WERI-Rb-1 (cell line): Measurements from ENCODE around the gene GALNT16.
"Not testable (repeated sequence)": the region's sequence is repeated elsewhere in the genome, so short reads cannot be mapped to it uniquely, and the experiment has no call there.

Experiments used
- DNase-seq: peaks from one replicate; pipeline ENCODE4 v3.0.0-alpha.2; 2020
- H3K27ac ChIP-seq: fragments of 250-450 bp; sonication (Bioruptor Pico); 2 replicates; pipeline ENCODE4 v1.5.1; 2020; ENCODE audit warnings: mild to moderate bottlenecking, moderate library complexity
- H3K27me3 ChIP-seq: fragments of 250-450 bp; sonication (Bioruptor Pico); 2 replicates; pipeline ENCODE4 v1.5.1; 2021; ENCODE audit warnings: mild to moderate bottlenecking, low read depth, moderate library complexity; ENCODE audit not compliant: insufficient read depth, severe bottlenecking
- H3K36me3 ChIP-seq: fragments of 250-450 bp; sonication (Bioruptor Pico); 2 replicates; pipeline ENCODE4 v1.5.1; 2020; ENCODE audit warnings: mild to moderate bottlenecking, moderate library complexity
- H3K4me3 ChIP-seq: 2 replicates; pipeline ENCODE4 v1.5.1; 2011; ENCODE audit warnings: low read depth, mild to moderate bottlenecking, control low read depth, low read length
- H3K9me3 ChIP-seq: fragments of 250-450 bp; sonication (Bioruptor Pico); 2 replicates; pipeline ENCODE4 v1.5.1; 2021; ENCODE audit warnings: mild to moderate bottlenecking, moderate library complexity; ENCODE audit not compliant: severe bottlenecking
- CTCF ChIP-seq: IDR thresholded peaks from 2 replicates; pipeline ENCODE4 v1.5.1; 2011; ENCODE audit warnings: low read depth, mild to moderate bottlenecking, control low read depth, inconsistent platforms, low read length

The GALNT16 gene

GRCh38 chr14:69270097-69270496, 10.1 kb downstream of the GALNT16 start:
- TF ChIP-seq CTCF = no peak
- no peak for DNase-seq
- no peaks in the 10 kb centered on the region for H3K9me3 ChIP-seq
- no peaks in the 10 kb centered on the region for H3K36me3 ChIP-seq
- no peaks in the 10 kb centered on the region for H3K27me3 ChIP-seq
- H3K4me3 ChIP-seq = no peak overlapping the region
- no peak overlapping the region for H3K27ac ChIP-seq

- H3K36me3 ChIP-seq = no peaks in the 10 kb centered on the region
- TF ChIP-seq CTCF = no peak
- no peaks in the 10 kb centered on the region for H3K9me3 ChIP-seq
- H3K4me3 ChIP-seq = no peak overlapping the region
- no peaks in the 10 kb centered on the region for H3K27me3 ChIP-seq
- H3K27ac ChIP-seq = no peak overlapping the region
- no peak for DNase-seq
Observed at GRCh38 chr14:69270795-69271708, 11.1 kb downstream of the GALNT16 start.

GRCh38 chr14:69274321-69274720, 14.4 kb downstream of the GALNT16 start:
- no peak overlapping the region for H3K27ac ChIP-seq
- no peak overlapping the region for H3K4me3 ChIP-seq
- H3K36me3 ChIP-seq = no peaks in the 10 kb centered on the region
- TF ChIP-seq CTCF = no peak
- DNase-seq = no peak
- no peaks in the 10 kb centered on the region for H3K9me3 ChIP-seq
- H3K27me3 ChIP-seq = no peaks in the 10 kb centered on the region

GRCh38 chr14:69275331-69275730, 15.4 kb downstream of the GALNT16 start:
- Histone ChIP-seq H3K27ac (no peak overlapping the region), H3K4me3 (no peak overlapping the region), H3K9me3 (no peaks in the 10 kb centered on the region), H3K36me3 (no peaks in the 10 kb centered on the region), H3K27me3 (no peaks in the 10 kb centered on the region)
- TF ChIP-seq CTCF = no peak
- DNase-seq = no peak

GRCh38 chr14:69277356-69277755, 17.4 kb downstream of the GALNT16 start:
- H3K36me3 ChIP-seq, H3K27ac ChIP-seq, H3K27me3 ChIP-seq, DNase-seq, H3K4me3 ChIP-seq, H3K9me3 ChIP-seq: not testable (repeated sequence)

GRCh38 chr14:69280746-69281291, 20.9 kb downstream of the GALNT16 start:
- no peak for TF ChIP-seq CTCF
- DNase-seq = no peak
- H3K27ac ChIP-seq = no peak overlapping the region

More at GRCh38 chr14:69280746-69281291, 20.9 kb downstream of the GALNT16 start:
- Histone ChIP-seq H3K27me3 (no peaks in the 10 kb centered on the region), H3K9me3 (no peaks in the 10 kb centered on the region), H3K36me3 (no peaks in the 10 kb centered on the region), H3K4me3 (no peak overlapping the region)
